Effector memory CD4-positive, alpha-beta T cell (primary cell): Measurements from ENCODE around the gene PXK.

Experiments
- DNase-seq, 3 donors: peaks; one replicate each; pipeline ENCODE4 v3.0.0-alpha.2; 2020
- H3K27ac ChIP-seq: 2 replicates; pipeline ENCODE4 v1.7.0; 2013; ENCODE audit warnings: mild to moderate bottlenecking, low read length, moderate library complexity; ENCODE audit not compliant: insufficient read depth, poor library complexity, severe bottlenecking
- H3K27me3 ChIP-seq: replicated peaks from 2 replicates; pipeline ENCODE4 v1.7.0; 2013; ENCODE audit warnings: mild to moderate bottlenecking, low read length; ENCODE audit not compliant: insufficient read depth, control insufficient read depth, poor library complexity, severe bottlenecking
- H3K36me3 ChIP-seq: 2 replicates; pipeline ENCODE4 v1.7.0; 2013; ENCODE audit warnings: mild to moderate bottlenecking, low read length, moderate library complexity; ENCODE audit not compliant: control insufficient read depth, insufficient read depth
- H3K4me1 ChIP-seq: 2 replicates; pipeline ENCODE4 v1.7.0; 2013; ENCODE audit warnings: low read length, mild to moderate bottlenecking; ENCODE audit not compliant: control insufficient read depth, insufficient read depth, poor library complexity, severe bottlenecking
- H3K4me3 ChIP-seq: 2 replicates; pipeline ENCODE4 v1.7.0; 2013; ENCODE audit warnings: low read length, low read depth, mild to moderate bottlenecking; ENCODE audit not compliant: insufficient read depth, poor library complexity, severe bottlenecking
- H3K9me3 ChIP-seq: 2 replicates; pipeline ENCODE4 v1.7.0; 2013; ENCODE audit warnings: mild to moderate bottlenecking, low read length, moderate library complexity; ENCODE audit not compliant: control insufficient read depth

PXK gene

DNA sequence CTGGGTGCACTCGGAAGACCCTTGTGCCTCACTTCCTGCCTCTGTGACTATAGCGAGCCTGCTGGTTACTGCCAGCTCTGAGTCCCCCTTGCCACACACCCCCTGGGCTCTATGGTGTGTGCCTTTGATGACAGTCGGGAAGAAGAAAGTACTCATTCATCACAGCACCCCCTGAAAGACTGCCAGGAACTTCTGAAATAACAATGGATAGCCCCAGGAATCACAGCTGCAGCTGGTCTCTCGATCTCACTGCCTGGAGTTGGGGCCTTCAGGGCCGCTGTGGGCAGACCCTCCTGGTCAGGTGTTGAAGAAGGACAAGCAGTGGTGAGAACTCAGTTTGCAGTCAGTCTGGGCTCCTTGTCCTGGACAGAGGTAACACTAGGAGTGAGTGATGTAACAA, 36.4 kb upstream of the PXK start:
- Histone ChIP-seq H3K4me3 (no peak overlapping the region), H3K9me3 (no peaks in the 10 kb centered on the region), H3K27me3 (peaks cover 10% of the 10 kb centered on the region), H3K36me3 (peaks cover 4% of the 10 kb centered on the region), H3K4me1 (no peaks in the 10 kb centered on the region), H3K27ac (no peak overlapping the region)
- no peak for DNase-seq

DNA sequence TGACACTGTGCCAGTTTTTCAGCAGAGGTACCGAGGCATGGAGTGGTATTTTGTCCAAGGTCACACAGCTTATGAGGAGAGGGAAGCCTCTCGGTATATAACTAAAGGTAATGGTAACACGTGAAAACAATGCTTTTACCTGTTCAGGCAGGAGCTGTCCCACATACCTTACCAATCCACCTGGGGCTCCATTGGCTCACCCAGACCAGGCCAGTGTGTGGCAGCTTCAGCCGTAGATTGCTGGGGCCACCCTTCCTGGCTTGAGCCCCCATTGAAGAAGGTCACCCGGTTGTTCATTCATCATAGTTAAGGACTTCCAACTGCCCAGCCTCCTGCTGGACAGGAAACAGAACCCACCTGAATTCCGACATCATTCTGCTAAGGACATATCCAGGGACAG, 35.8 kb upstream of the PXK start:
- DNase-seq: no peak
- peaks cover 4% of the 10 kb centered on the region for H3K36me3 ChIP-seq
- H3K27me3 ChIP-seq: peaks cover 10% of the 10 kb centered on the region
- H3K27ac ChIP-seq: no peak overlapping the region
- H3K4me3 ChIP-seq: no peak overlapping the region
- H3K9me3 ChIP-seq: no peaks in the 10 kb centered on the region
- no peaks in the 10 kb centered on the region for H3K4me1 ChIP-seq

DNA sequence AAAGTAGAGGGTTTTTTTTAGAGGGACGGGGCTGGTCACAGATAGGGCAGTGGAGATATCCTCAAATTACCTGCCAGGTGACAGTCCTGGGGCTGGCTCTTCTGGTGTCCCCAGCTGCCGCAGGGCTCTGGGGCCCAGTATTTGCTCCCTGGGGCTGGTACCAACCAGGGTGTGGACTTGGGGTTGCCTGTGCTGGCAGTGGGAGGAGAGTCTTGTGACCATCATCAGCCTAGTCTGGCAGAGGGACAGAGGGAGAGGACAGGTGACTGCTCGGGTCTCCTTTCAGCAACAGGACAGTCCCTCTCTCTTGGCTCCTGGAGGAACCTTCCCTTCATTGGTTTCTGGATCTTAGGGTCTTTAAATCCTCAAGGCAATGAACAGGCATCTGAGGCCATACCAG, 34.5 kb upstream of the PXK start:
- Histone ChIP-seq H3K27ac (no peak overlapping the region), H3K4me1 (no peaks in the 10 kb centered on the region), H3K27me3 (peaks cover 10% of the 10 kb centered on the region), H3K4me3 (no peak overlapping the region), H3K36me3 (peaks cover 4% of the 10 kb centered on the region), H3K9me3 (no peaks in the 10 kb centered on the region)
- no peak for DNase-seq

DNA sequence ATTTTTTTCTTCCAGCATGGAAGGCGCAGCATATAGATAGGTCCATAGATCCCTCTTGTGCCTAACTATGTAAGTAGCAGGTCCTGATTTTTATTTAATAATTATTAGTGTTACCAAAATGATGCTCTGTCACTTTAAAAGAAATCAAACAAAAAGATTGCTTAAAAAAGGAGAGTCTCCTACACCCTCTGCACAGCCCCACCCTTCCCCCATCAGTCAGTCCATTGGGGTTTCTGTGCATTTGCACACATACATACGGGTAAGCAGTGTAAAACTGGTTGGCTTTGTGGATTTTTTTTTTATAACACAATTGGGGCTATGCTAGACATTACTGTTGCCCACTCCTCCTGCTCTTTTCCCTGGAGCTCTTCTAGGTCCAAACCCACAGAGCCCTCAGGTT, 33.6 kb upstream of the PXK start:
- H3K4me1 ChIP-seq: no peaks in the 10 kb centered on the region
- no peak for DNase-seq
- peaks cover 1% of the 10 kb centered on the region for H3K36me3 ChIP-seq
- peaks cover 10% of the 10 kb centered on the region for H3K27me3 ChIP-seq
- no peaks in the 10 kb centered on the region for H3K9me3 ChIP-seq
- no peak overlapping the region for H3K27ac ChIP-seq
- H3K4me3 ChIP-seq: no peak overlapping the region

DNA sequence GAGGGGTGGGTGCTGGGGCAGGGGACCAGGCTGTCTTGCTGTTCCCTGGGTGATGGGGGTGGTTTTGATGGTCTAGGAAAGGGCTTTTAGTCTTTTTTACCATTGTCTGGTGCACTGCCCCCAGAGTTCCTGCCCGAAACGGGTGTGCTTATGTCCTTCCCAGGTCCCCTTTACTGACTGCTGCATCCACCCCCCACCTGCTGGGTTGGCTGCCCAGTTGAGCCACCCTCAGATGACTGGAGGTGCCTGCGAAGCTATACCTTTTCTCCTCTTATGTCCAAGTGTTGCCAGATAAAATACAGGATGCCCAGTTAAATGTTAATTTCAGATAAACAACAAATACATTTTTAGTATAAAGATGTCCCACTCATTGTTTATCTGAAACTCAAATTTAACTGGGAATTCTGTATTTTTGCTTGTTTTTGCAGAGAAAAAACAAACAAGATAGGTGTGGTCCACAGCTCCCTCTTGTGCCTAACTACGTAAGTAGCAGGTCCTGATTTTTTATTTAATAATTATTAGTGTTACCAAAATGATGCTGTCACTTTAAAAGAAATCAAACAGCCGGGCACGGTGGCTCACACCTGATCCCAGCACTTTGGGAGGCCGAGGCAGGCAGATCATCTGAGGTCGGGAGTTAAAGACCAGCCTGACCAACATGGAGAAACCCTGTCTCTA, 32.7 kb upstream of the PXK start:
- DNase-seq: no peak

DNA sequence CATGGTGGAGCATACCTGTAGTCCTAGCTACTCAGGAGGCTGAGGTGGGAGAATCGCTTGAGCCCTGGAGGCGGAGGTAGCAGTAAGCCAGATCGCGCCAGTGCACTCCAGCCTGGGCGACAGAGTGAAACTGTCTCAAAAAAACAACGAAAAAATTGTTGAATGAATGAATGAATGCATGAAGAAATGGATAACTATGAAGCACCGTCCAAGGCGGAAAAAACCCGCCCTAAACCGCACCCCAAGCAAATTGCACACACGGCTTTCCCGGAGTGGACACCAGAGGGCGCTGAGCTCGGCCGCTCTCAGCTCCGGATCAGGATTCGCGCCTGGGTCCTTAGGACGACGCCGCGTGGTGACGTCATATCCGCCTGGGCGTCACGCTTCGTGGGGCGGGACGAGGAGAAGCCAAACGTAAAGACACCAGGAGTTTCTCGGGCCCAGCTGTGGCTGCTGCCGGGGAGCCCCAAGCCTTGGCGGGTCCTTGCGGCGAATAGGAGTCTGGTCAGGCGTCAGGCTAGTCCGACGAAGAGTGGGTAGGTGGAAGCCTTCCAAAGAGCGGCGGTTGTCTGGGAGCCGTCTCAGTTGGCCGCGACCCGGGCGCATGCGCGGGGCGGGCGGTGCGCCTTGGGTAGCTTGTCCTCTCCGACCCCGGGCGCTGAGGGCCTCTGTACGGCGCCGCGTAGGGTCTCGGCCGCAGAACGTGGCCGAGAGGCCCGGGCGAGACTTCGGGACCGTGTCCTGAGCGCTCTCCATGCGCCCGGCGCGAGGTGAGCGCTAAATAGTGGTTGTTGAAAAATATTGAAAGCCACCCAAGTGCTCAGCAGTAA, 26.6 kb upstream of the PXK start, which contains the start of the genes HTD2 and RPP14:
TSS of gene HTD2 (plus strand) at position 639 of the 830 bp plus-strand sequence. CDS start 11,094 bp downstream, outside the sequence.
TSS of gene RPP14 (plus strand) at position 364 of the 830 bp plus-strand sequence. CDS start 4,085 bp downstream, outside the sequence.
- H3K27me3 ChIP-seq: no peaks in the 10 kb centered on the region
- H3K27ac ChIP-seq: peak within 1 kb of the TSS; percentile 99
- H3K36me3 ChIP-seq: peaks cover 10% of the 10 kb centered on the region
- peak within 1 kb of the TSS; percentile 94 for H3K4me3 ChIP-seq
- H3K9me3 ChIP-seq: no peaks in the 10 kb centered on the region
- peak; percentile 95 to 98 (median 96) for DNase-seq
- H3K4me1 ChIP-seq: peaks cover 18% of the 10 kb centered on the region

More for the DNA sequence above, 32.7 kb upstream of the PXK start:
- Histone ChIP-seq H3K27me3 (peaks cover 10% of the 10 kb centered on the region), H3K4me1 (no peaks in the 10 kb centered on the region), H3K36me3 (no peaks in the 10 kb centered on the region), H3K27ac (no peak overlapping the region), H3K4me3 (no peak overlapping the region), H3K9me3 (no peaks in the 10 kb centered on the region)

DNA sequence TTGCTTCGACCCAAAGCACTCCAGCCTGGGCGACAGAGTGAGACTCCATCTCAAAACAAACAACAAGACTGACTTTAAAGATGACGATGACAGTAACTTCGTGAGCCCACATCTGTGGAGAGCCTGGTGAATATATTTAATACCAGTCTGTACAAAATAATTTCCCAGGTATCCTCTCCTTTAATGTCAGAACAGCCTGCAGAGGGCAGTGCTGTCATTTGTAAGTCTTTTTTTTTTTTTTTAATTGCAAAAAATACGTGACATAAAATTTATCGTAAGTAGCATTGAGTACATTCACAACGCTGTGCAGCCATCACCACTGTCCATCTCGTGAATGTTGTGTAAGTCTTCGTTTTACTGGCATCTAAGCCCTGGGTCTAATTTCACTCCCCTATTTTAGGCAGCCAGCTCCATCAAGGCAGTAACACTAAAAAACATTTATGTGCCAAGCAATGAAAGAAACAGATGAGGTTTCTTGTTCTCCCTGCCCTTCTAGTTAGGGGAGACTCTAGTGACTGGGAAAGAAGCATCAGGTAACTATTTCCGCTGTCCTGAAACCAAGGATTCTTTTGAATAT, 25.0 kb upstream of the PXK start:
- no peaks in the 10 kb centered on the region for H3K9me3 ChIP-seq
- H3K36me3 ChIP-seq: peaks cover 24% of the 10 kb centered on the region
- DNase-seq: peak in 1 of 3 donors; percentile 32
- H3K4me3 ChIP-seq: peak overlapping the region; percentile 94
- no peaks in the 10 kb centered on the region for H3K27me3 ChIP-seq
- peaks cover 18% of the 10 kb centered on the region for H3K4me1 ChIP-seq
- H3K27ac ChIP-seq: peak overlapping the region; percentile 99

DNA sequence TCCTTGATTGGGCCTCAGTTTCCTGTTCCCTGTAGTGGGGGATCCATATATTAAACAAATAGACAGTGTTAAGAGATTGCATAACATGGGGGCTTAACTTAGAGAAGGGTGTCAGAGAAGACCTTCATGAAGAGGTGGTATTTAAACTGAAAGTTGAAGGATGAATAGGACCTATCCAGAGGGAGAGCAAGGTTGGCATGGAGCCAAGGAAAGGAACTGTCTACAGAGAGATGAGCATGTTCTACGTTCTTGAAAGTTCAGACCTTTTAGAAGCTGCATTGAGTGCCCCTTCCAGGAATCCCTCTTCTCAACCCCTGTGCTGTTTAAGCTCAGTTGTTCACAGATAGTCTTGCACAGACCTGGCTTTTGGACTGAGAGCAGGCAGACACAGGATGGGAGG, 24.0 kb upstream of the PXK start:
- peaks cover 18% of the 10 kb centered on the region for H3K4me1 ChIP-seq
- H3K27ac ChIP-seq: peak overlapping the region; percentile 9
- no peaks in the 10 kb centered on the region for H3K9me3 ChIP-seq
- peaks cover 32% of the 10 kb centered on the region for H3K36me3 ChIP-seq
- no peak for DNase-seq
- H3K4me3 ChIP-seq: no peak overlapping the region
- no peaks in the 10 kb centered on the region for H3K27me3 ChIP-seq

DNA sequence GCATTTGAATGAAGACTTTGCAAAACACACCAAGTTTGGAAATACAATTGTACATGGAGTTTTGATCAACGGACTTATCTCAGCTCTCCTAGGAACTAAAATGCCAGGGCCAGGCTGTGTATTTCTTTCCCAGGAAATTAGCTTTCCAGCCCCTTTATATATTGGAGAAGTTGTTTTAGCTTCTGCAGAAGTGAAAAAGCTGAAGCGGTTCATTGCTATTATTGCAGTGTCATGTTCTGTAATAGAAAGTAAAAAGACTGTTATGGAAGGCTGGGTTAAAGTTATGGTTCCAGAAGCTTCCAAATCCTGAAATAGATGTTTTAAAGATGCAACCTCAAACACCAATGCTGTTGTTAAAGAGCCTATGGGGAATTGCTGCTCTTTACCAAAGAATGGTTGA, 14.9 kb upstream of the PXK start:
- Histone ChIP-seq H3K9me3 (no peaks in the 10 kb centered on the region), H3K4me3 (no peak overlapping the region), H3K27ac (no peak overlapping the region), H3K27me3 (no peaks in the 10 kb centered on the region), H3K4me1 (no peaks in the 10 kb centered on the region), H3K36me3 (peaks cover 41% of the 10 kb centered on the region)
- DNase-seq: no peak

DNA sequence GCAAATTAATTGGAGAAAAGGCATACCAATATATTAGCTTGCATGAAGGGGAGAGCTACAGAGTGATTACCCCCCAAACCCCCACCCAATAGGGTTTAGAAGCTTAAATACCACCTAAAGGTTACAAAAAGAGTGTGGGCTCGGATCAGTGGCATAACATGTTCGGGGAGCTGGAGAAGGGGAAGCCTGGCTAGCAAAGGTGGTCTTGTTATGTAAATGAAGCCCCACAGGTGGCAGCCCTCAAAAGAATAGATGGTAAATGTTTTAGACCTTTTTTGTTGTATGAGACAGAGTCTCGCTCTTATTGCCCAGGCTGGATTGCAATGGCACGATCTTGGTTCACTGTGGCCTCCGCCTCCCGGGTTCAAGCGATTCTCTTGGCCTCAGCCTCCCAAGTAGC, 10.9 kb upstream of the PXK start:
- Histone ChIP-seq H3K4me3 (no peak overlapping the region), H3K4me1 (no peaks in the 10 kb centered on the region), H3K27me3 (no peaks in the 10 kb centered on the region), H3K27ac (no peak overlapping the region), H3K36me3 (peaks cover 17% of the 10 kb centered on the region), H3K9me3 (no peaks in the 10 kb centered on the region)
- DNase-seq: no peak
